Thyroid gland (tissue), 4 donors: Measurements from ENCODE around the gene TTC39B. TPM values are rescaled to one million over a fixed set of nuclear protein-coding genes. Genes with fewer than 3 reads are reported as not detected.
A peak's percentile ranks its signal among the peaks of the same experiment; 100 is the strongest.

Experiments
- DNase-seq, 2 donors: peaks; one replicate each; pipeline ENCODE4 v3.0.0-alpha.2; 2019
- H3K27ac ChIP-seq, 3 donors: fragments of 200-600 bp; sonication (generic); 1 replicate in 2 of 3; 2 replicates in 1 of 3; pipeline ENCODE4 v1.5.1; 2016 to 2019; ENCODE audit warnings: mild to moderate bottlenecking in 1 of 3, moderate library complexity in 1 of 3
- H3K27me3 ChIP-seq: fragments of 200-600 bp; sonication (generic); one replicate; pipeline ENCODE4 v1.5.1; 2019
- H3K36me3 ChIP-seq, 2 donors: fragments of 200-600 bp; sonication (generic); one replicate each; pipeline ENCODE4 v1.5.1; 2016 to 2019
- H3K4me1 ChIP-seq, 2 donors: fragments of 200-600 bp; sonication (generic); one replicate each; pipeline ENCODE4 v1.5.1; 2017 to 2019
- H3K4me3 ChIP-seq, 3 donors: fragments of 200-600 bp; sonication (generic); replicated peaks in 1 of 3; 1 replicate in 2 of 3; 2 replicates in 1 of 3; pipeline ENCODE4 v1.5.1; 2016; ENCODE audit warnings: mild to moderate bottlenecking in 1 of 3
- H3K9me3 ChIP-seq: fragments of 200-600 bp; sonication (generic); one replicate; pipeline ENCODE4 v1.5.1; 2017
- CTCF ChIP-seq, 6 experiments: fragments of 200-600 bp in 3 of 6; fragments of 450-650 bp in 3 of 6; sonication (generic) in 3 of 6; IDR thresholded peaks; one replicate each; pipeline ENCODE4 v1.5.1; 2016 to 2019; ENCODE audit warnings: antibody characterized with exemption in 6 of 6, mild to moderate bottlenecking in 2 of 6, inconsistent platforms in 1 of 6, moderate library complexity in 1 of 6
- POLR2A ChIP-seq, 2 donors: fragments of 450-650 bp; IDR thresholded peaks; one replicate each; pipeline ENCODE4 v1.6.1; 2017; ENCODE audit warnings: antibody characterized with exemption in 2 of 2, mild to moderate bottlenecking in 2 of 2, moderate library complexity in 1 of 2
- WGBS, 2 donors: methylation state at CpG; one replicate each; pipeline ENCODE4 v1.1.5; 2017; 5-methylcytosine and 5-hydroxymethylcytosine counted together
- intact Hi-C: fragments of 100-400 bp; cut with DNase I; formaldehyde crosslinking; loops from one replicate; pipeline ENCODE4 v1.15.1; 2023
- total RNA-seq, 4 donors: library from RNA; depleted of rRNA; stranded (reverse); fragments of >200 nt; gene quantifications; one replicate each; pipeline ENCODE4 v1.2.3, GENCODE V29; 2016

Gene TTC39B
- total RNA-seq, 4 donors from 2014 or later = 10.3 to 18.7 (median 11.3) TPM

GRCh38 chr9:15294604-15295003 is 12.4 kb downstream of the TTC39B start:
- H3K36me3 ChIP-seq = no peaks in the 10 kb centered on the region
- no peak for TF ChIP-seq CTCF (IDR thresholded peaks at IDR 0.05)
- no peak for TF ChIP-seq POLR2A (IDR thresholded peaks at IDR 0.05)
- no peaks in the 10 kb centered on the region for H3K9me3 ChIP-seq
- DNase-seq = no peak
- H3K27me3 ChIP-seq = no peaks in the 10 kb centered on the region
- H3K27ac ChIP-seq = peak overlapping the region in 1 of 3 donors; percentile 98
- intact Hi-C loops = no loop called here
- H3K4me3 ChIP-seq = no peak overlapping the region
- H3K4me1 ChIP-seq = peaks cover 18 to 22% of the 10 kb centered on the region in 2 donors
- WGBS, 2 donors = 91 to 95% methylated on average over 4 of the region's 4 CpGs

DNA sequence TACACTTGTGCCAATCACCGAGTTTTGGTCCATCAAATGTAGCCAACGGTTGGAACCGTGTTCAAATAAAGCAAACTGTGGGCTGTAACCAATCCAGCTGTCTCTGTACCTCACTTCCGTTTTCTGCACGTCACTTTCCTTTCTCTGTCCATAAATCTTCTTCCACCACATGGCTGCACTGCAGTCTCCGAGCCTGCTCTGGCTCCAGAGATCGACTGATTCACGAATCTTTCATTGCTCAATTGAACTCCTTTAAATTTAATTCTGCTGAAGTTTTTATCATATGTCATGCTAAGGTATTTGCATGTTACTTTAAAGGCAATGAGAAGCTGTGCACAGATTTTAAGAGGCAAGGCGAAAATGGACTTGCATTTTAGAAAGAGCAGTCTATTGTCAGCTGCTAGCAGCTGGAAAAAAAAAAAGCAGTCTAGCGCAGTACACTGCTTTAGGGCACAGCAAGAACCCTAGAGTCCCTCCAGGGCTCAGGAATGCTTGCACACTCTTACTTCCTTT is 13.2 kb downstream of the TTC39B start:
- Histone ChIP-seq H3K4me3 (no peak overlapping the region), H3K27ac (no peak overlapping the region), H3K9me3 (no peaks in the 10 kb centered on the region), H3K36me3 (no peaks in the 10 kb centered on the region), H3K27me3 (no peaks in the 10 kb centered on the region), H3K4me1 (peaks cover 18 to 22% of the 10 kb centered on the region in 2 donors)
- 76 to 85% methylated on average over 10 of the region's 10 CpGs for WGBS, 2 donors
- no peak for DNase-seq
- intact Hi-C loops = no loop called here
- TF ChIP-seq CTCF (IDR thresholded peaks at IDR 0.05) = no peak
- TF ChIP-seq POLR2A (IDR thresholded peaks at IDR 0.05) = no peak

- Histone ChIP-seq H3K4me1 (peaks cover 18 to 22% of the 10 kb centered on the region in 2 donors), H3K4me3 (no peak overlapping the region), H3K36me3 (no peaks in the 10 kb centered on the region), H3K27ac (no peak overlapping the region), H3K9me3 (no peaks in the 10 kb centered on the region), H3K27me3 (no peaks in the 10 kb centered on the region)
- intact Hi-C loops = no loop called here
- DNase-seq = no peak
- TF ChIP-seq POLR2A (IDR thresholded peaks at IDR 0.05) = no peak
- TF ChIP-seq CTCF (IDR thresholded peaks at IDR 0.05) = no peak
These were observed 13.9 kb downstream of the TTC39B start for GRCh38 chr9:15293084-15293483.

- TF ChIP-seq POLR2A (IDR thresholded peaks at IDR 0.05) (no peak), CTCF (IDR thresholded peaks at IDR 0.05) (no peak)
- intact Hi-C loops = no loop called here
- H3K4me3 ChIP-seq = no peak overlapping the region
- H3K4me1 ChIP-seq = peaks cover 0 to 4% of the 10 kb centered on the region in 2 donors
- DNase-seq = no peak
- no peaks in the 10 kb centered on the region for H3K9me3 ChIP-seq
- no peaks in the 10 kb centered on the region for H3K36me3 ChIP-seq
- H3K27ac ChIP-seq = no peak overlapping the region
- H3K27me3 ChIP-seq = no peaks in the 10 kb centered on the region
- 96% methylated on average over 5 of the region's 5 CpGs for WGBS, 2 donors
These were observed 17.4 kb downstream of the TTC39B start for GRCh38 chr9:15289603-15290002.

DNA sequence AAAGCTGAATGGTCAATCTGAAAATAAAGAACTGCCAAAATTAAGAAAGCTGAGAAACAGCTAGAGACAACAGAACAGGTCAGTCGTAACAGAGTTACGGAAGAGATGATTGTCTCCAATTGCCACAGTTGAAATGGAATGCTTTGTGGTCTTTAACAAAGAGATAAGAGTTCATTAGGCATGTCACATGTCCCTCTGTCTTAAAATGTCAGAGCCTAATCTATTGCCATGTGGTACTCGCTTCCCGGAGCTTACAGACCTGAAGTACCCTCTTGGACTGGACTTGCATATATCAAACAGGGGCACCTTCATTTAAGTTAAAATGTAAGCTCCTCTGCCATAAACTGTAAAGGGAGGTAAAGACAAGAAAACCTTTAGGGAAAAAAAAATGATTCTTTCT is 19.7 kb downstream of the TTC39B start:
- H3K27me3 ChIP-seq = no peaks in the 10 kb centered on the region
- TF ChIP-seq CTCF (IDR thresholded peaks at IDR 0.05) (no peak), POLR2A (IDR thresholded peaks at IDR 0.05) (no peak)
- H3K4me1 ChIP-seq = peaks cover 0 to 4% of the 10 kb centered on the region in 2 donors
- 69% methylated on average over 4 of the region's 4 CpGs for WGBS, 2 donors
- no peak for DNase-seq
- H3K27ac ChIP-seq = peak overlapping the region in 2 of 3 donors; percentile 21 to 53
- intact Hi-C loops = no loop called here
- no peaks in the 10 kb centered on the region for H3K36me3 ChIP-seq
- H3K9me3 ChIP-seq = no peaks in the 10 kb centered on the region
- no peak overlapping the region for H3K4me3 ChIP-seq
